Fibroblast of skin of left quadriceps (primary cell): ENCODE data around the gene VCX.
"Not testable (repeated sequence)": the region's sequence is repeated elsewhere in the genome, so short reads cannot be mapped to it uniquely, and the experiment has no call there.

ENCODE experiments used
- DNase-seq, 2 experiments: peaks; one replicate each; pipeline ENCODE4 v3.0.0-alpha.2; 2013; ENCODE audit warnings: low read depth in 2 of 2

Gene VCX

GRCh38 chrX:7842871-7843270 lies at the start of gene VCX:
TSS of gene VCX (plus strand) at chrX:7843171. CDS start at chrX:7843204, 33 bp downstream.
- not testable (repeated sequence) for DNase-seq

GRCh38 chrX:7798327-7798726 lies 44.6 kb upstream of the VCX start:
- no peak for DNase-seq

GRCh38 chrX:7801711-7802110 lies 41.3 kb upstream of the VCX start:
- no peak for DNase-seq

- DNase-seq, result no peak
Observed at GRCh38 chrX:7815166-7815805, 27.7 kb upstream of the VCX start.

- DNase-seq, result no peak
Observed at GRCh38 chrX:7828594-7828993, 14.4 kb upstream of the VCX start.

- DNase-seq, result no peak
Observed at GRCh38 chrX:7841084-7841805, 1.7 kb upstream of the VCX start.

- no peak for DNase-seq
Observed at GRCh38 chrX:7852166-7852565, 9.2 kb downstream of the VCX start.

- DNase-seq, result no peak
Observed at GRCh38 chrX:7872042-7872441, 29.1 kb downstream of the VCX start.

- no peak for DNase-seq
Observed at GRCh38 chrX:7876957-7877356, 34.0 kb downstream of the VCX start.

- no peak for DNase-seq
Observed at GRCh38 chrX:7889135-7889534, 46.2 kb downstream of the VCX start.

GRCh38 chrX:7889680-7890079 lies 46.7 kb downstream of the VCX start:
- no peak for DNase-seq

GRCh38 chrX:7891928-7892327 lies 49.0 kb downstream of the VCX start:
- no peak for DNase-seq
